KMS-11 (cell line): ENCODE results near the gene GABRA5.

ENCODE experiments used
- H2AFZ ChIP-seq: fragments of 200-600 bp; sonication (generic); 2 replicates; pipeline ENCODE4 v1.6.1; 2016; ENCODE audit warnings: antibody characterized with exemption, mixed run types, low read depth
- H3K27ac ChIP-seq: fragments of 200-600 bp; sonication (generic); 2 replicates; pipeline ENCODE4 v1.6.1; 2016; ENCODE audit warnings: mild to moderate bottlenecking, mixed run types
- H3K27me3 ChIP-seq: fragments of 200-600 bp; sonication (generic); 2 replicates; pipeline ENCODE4 v1.6.1; 2017; ENCODE audit warnings: mild to moderate bottlenecking, low read depth, mixed run types, moderate library complexity; ENCODE audit not compliant: insufficient read depth
- H3K36me3 ChIP-seq: fragments of 200-600 bp; sonication (generic); 2 replicates; pipeline ENCODE4 v1.6.1; 2017; ENCODE audit warnings: mild to moderate bottlenecking, mixed run types; ENCODE audit not compliant: insufficient read depth
- H3K4me1 ChIP-seq: fragments of 200-600 bp; sonication (generic); 2 replicates; pipeline ENCODE4 v1.6.1; 2016; ENCODE audit warnings: mild to moderate bottlenecking, low read depth, mixed run types; ENCODE audit not compliant: poor library complexity, severe bottlenecking
- H3K4me2 ChIP-seq: fragments of 200-600 bp; sonication (generic); 2 replicates; pipeline ENCODE4 v1.7.0; 2016; ENCODE audit warnings: mild to moderate bottlenecking, mixed run types
- H3K4me3 ChIP-seq: fragments of 200-600 bp; sonication (generic); IDR thresholded peaks from 2 replicates; pipeline ENCODE4 v1.6.1; 2017; ENCODE audit warnings: low read depth, low read length, mixed read lengths; ENCODE audit not compliant: insufficient read depth
- H3K79me2 ChIP-seq: fragments of 200-600 bp; sonication (generic); 2 replicates; pipeline ENCODE4 v1.6.1; 2016; ENCODE audit warnings: low read depth, mixed run types; ENCODE audit not compliant: insufficient read depth
- H3K9ac ChIP-seq: fragments of 200-600 bp; sonication (generic); 2 replicates; pipeline ENCODE4 v1.6.1; 2016; ENCODE audit warnings: mild to moderate bottlenecking, mixed run types
- H4K20me1 ChIP-seq: fragments of 200-600 bp; sonication (generic); 2 replicates; pipeline ENCODE4 v1.6.1; 2016; ENCODE audit warnings: mild to moderate bottlenecking, mixed run types; ENCODE audit not compliant: insufficient read depth
- CTCF ChIP-seq: fragments of 200-600 bp; sonication (generic); conservative IDR thresholded peaks from 2 replicates; pipeline ENCODE4 v1.6.1; 2017; ENCODE audit warnings: low read depth, mild to moderate bottlenecking, antibody characterized with exemption, low read length, moderate library complexity, mixed read lengths

GABRA5 gene

DNA sequence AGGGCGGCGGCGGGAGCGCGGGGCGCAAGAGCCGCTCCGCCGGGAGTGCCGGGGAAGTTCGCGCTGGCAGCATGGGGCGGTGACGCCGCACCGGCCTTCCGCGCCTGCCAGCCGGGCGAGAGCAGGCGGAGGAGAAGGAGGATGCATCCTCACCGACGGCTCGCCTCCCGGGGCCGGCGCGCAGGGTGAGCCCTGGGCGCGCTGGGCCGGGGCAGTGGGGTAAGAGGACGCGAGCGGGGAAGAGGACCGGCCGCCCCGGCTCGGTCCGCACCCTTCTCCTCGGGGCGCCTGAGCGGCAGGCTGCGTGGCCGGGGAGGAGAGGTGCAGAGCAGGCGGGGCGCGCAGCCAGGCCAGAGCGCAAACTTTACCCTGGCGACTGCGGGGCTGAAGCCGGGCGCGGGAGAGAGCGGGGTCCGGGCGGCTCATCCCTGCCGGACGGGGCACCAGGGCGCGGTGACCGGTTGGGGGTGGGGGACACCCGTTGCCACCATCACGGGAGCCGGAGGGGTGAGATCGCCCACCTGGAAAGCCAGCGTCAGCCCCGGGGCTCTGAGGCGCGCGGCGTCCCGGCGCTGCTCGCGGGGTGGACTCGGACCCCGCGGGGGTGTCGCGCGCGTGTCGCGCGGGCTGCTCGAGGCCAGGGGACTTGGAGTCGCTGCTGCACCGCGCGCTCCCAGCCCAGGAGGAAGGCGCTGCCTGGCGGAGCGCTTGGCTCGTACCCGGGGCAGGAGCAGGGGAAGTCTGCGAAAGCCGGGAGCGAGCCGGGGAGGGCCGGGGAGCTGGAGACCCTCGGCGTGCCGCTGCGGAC, 542 bp downstream of the GABRA5 start:
- TF ChIP-seq CTCF: no peak
- Histone ChIP-seq H3K9ac (no peak overlapping the region), H3K27ac (no peak overlapping the region), H3K4me2 (no peak overlapping the region), H2AFZ (no peak overlapping the region), H4K20me1 (no peaks in the 10 kb centered on the region), H3K4me1 (no peaks in the 10 kb centered on the region), H3K27me3 (no peaks in the 10 kb centered on the region), H3K4me3 (no peak overlapping the region), H3K36me3 (no peaks in the 10 kb centered on the region), H3K79me2 (no peaks in the 10 kb centered on the region)

DNA sequence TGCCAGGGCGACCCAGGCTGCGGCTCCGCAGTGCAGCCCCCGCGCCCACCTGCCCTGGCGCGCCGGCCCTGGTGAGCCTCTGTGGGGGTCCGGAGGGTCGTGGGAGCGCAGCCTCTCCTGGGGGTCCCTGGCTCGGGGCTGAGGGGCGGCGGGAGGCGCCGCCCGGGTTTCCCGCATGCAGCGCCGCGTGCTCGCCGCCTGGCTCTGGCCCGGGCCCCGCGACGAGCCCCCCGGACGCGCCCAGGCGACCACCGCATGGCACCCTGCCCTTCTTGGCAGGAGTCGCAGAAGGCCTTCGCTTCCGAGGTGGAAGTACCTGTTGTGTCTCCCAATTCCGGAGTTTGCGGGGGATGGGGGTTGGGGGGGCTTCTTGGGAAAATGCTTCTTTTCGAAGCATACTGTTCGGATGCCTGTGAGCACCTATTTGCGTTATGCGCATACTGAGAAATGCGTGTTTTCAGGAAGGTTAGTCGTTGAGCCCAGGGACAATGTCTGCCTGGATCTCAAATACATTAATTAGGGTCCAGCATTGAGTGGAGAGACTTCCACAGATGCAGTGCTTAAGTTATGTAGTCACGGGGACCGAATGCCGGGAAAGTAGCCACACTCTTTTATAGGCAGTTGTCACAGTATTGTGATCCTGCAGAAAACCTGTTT, 1.3 kb downstream of the GABRA5 start:
- Histone ChIP-seq H3K9ac (no peak overlapping the region), H3K36me3 (no peaks in the 10 kb centered on the region), H3K27me3 (no peaks in the 10 kb centered on the region), H3K4me2 (no peak overlapping the region), H3K27ac (no peak overlapping the region), H4K20me1 (no peaks in the 10 kb centered on the region), H2AFZ (no peak overlapping the region), H3K4me3 (no peak overlapping the region), H3K4me1 (no peaks in the 10 kb centered on the region), H3K79me2 (no peaks in the 10 kb centered on the region)
- no peak for TF ChIP-seq CTCF

GRCh38 chr15:26869628-26870027, 2.8 kb downstream of the GABRA5 start:
- Histone ChIP-seq H2AFZ (no peak overlapping the region), H3K27me3 (no peaks in the 10 kb centered on the region), H4K20me1 (no peaks in the 10 kb centered on the region), H3K4me3 (no peak overlapping the region), H3K9ac (no peak overlapping the region), H3K27ac (no peak overlapping the region), H3K4me1 (no peaks in the 10 kb centered on the region), H3K36me3 (no peaks in the 10 kb centered on the region), H3K4me2 (no peak overlapping the region), H3K79me2 (no peaks in the 10 kb centered on the region)
- no peak for TF ChIP-seq CTCF

GRCh38 chr15:26870346-26870745, 3.5 kb downstream of the GABRA5 start:
- H3K27me3 ChIP-seq: no peaks in the 10 kb centered on the region
- H3K4me1 ChIP-seq: no peaks in the 10 kb centered on the region
- no peaks in the 10 kb centered on the region for H4K20me1 ChIP-seq
- no peak for TF ChIP-seq CTCF
- no peaks in the 10 kb centered on the region for H3K36me3 ChIP-seq
- H3K4me3 ChIP-seq: no peak overlapping the region
- no peak overlapping the region for H3K4me2 ChIP-seq
- no peak overlapping the region for H3K27ac ChIP-seq
- H2AFZ ChIP-seq: no peak overlapping the region
- no peak overlapping the region for H3K9ac ChIP-seq
- H3K79me2 ChIP-seq: no peaks in the 10 kb centered on the region
